Measurements from ENCODE around the gene ADAM12.
"Not testable (repeated sequence)": the region's sequence is repeated elsewhere in the genome, so short reads cannot be mapped to it uniquely, and the experiment has no call there.

ADAM12 gene

GRCh38 chr10:126402721-126403695 is 14.7 kb upstream of the ADAM12 start:
- no peak for FAIRE-seq

- no peak for FAIRE-seq
These were observed 12.4 kb upstream of the ADAM12 start for GRCh38 chr10:126400641-126401040.

- FAIRE-seq: no peak
These were observed 10.6 kb upstream of the ADAM12 start for GRCh38 chr10:126398924-126399323.

GRCh38 chr10:126398383-126398743 is 10.1 kb upstream of the ADAM12 start:
- FAIRE-seq: no peak

- no peak for FAIRE-seq
These were observed 9.5 kb upstream of the ADAM12 start for GRCh38 chr10:126397640-126398382.

- no peak for FAIRE-seq
These were observed 8.9 kb upstream of the ADAM12 start for GRCh38 chr10:126397156-126397555.

- FAIRE-seq: no peak
These were observed 6.7 kb upstream of the ADAM12 start for GRCh38 chr10:126394948-126395347.

GRCh38 chr10:126393076-126393475 is 4.8 kb upstream of the ADAM12 start:
- FAIRE-seq: no peak

- FAIRE-seq: no peak
These were observed 4.2 kb upstream of the ADAM12 start for GRCh38 chr10:126392469-126392868.

- FAIRE-seq: no peak
These were observed 3.8 kb upstream of the ADAM12 start for GRCh38 chr10:126392068-126392467.

GRCh38 chr10:126391192-126391885 is 3.1 kb upstream of the ADAM12 start:
- FAIRE-seq: no peak

GRCh38 chr10:126390324-126390723 is 2.0 kb upstream of the ADAM12 start:
- FAIRE-seq: no peak

GRCh38 chr10:126387041-126387921 is 996 bp downstream of the ADAM12 start:
- peak; percentile 45 for FAIRE-seq

GRCh38 chr10:126384269-126384873 is 3.9 kb downstream of the ADAM12 start:
- FAIRE-seq: no peak

GRCh38 chr10:126380352-126381076 is 7.8 kb downstream of the ADAM12 start:
- no peak for FAIRE-seq

- not testable (repeated sequence) for FAIRE-seq
These were observed 9.1 kb downstream of the ADAM12 start for GRCh38 chr10:126379166-126379565.

- no peak for FAIRE-seq
These were observed 11.3 kb downstream of the ADAM12 start for GRCh38 chr10:126376956-126377355.

GRCh38 chr10:126375926-126376554 is 12.2 kb downstream of the ADAM12 start:
- FAIRE-seq: no peak

GRCh38 chr10:126375299-126375698 is 13.0 kb downstream of the ADAM12 start:
- FAIRE-seq: no peak

- FAIRE-seq: no peak
These were observed 13.8 kb downstream of the ADAM12 start for GRCh38 chr10:126374435-126374834.

GRCh38 chr10:126373972-126374371 is 14.3 kb downstream of the ADAM12 start:
- no peak for FAIRE-seq

Measured in endometrium (tissue), 2 donors.